Uterus (tissue), 4 donors: ENCODE data around the gene CRELD2. TPM values are rescaled to one million over a fixed set of nuclear protein-coding genes. Genes with fewer than 3 reads are reported as not detected.

Experiments
- DNase-seq, 2 donors: peaks; one replicate each; pipeline ENCODE4 v3.0.0-alpha.2; 2019 to 2020
- H3K27ac ChIP-seq, 2 donors: fragments of 200-600 bp; sonication (generic); 1 replicate in 1 of 2; 2 replicates in 1 of 2; pipeline ENCODE4 v1.5.1; 2016 to 2018
- H3K27me3 ChIP-seq, 2 donors: fragments of 200-600 bp; sonication (generic); one replicate each; pipeline ENCODE4 v1.5.1; 2018 to 2019; ENCODE audit warnings: control low read depth in 1 of 2
- H3K36me3 ChIP-seq, 2 donors: fragments of 200-600 bp; sonication (generic); one replicate each; pipeline ENCODE4 v1.5.1; 2019; ENCODE audit warnings: control low read depth in 1 of 2
- H3K4me1 ChIP-seq, 2 donors: fragments of 200-600 bp; sonication (generic); one replicate each; pipeline ENCODE4 v1.5.1; 2018 to 2019; ENCODE audit warnings: control low read depth in 1 of 2
- H3K4me3 ChIP-seq, 2 donors: fragments of 200-600 bp; sonication (generic); 1 replicate in 1 of 2; 2 replicates in 1 of 2; pipeline ENCODE4 v1.5.1; 2018 to 2019; ENCODE audit warnings: mild to moderate bottlenecking in 1 of 2
- H3K9me3 ChIP-seq, 2 donors: fragments of 200-600 bp; sonication (generic); one replicate each; pipeline ENCODE4 v1.5.1; 2019; ENCODE audit warnings: control low read depth in 1 of 2
- POLR2A ChIP-seq, 2 donors: fragments of 450-650 bp; IDR thresholded peaks; one replicate each; pipeline ENCODE4 v1.6.1; 2016; ENCODE audit warnings: antibody characterized with exemption in 2 of 2, mild to moderate bottlenecking in 1 of 2, moderate library complexity in 1 of 2
- intact Hi-C: fragments of 100-400 bp; cut with DNase I; formaldehyde crosslinking; loops from one replicate; pipeline ENCODE4 v1.15.1; 2023; ENCODE audit warnings: low total_unique reads
- total RNA-seq, 4 donors: library from RNA; depleted of rRNA in 3 of 4; stranded (reverse); fragments of >200 nt in 3 of 4; gene quantifications; one replicate each; pipeline versions ENCODE4 v1.1.0 to v1.2.4, GENCODE V29; 2014 to 2023
- TF ChIP-seq, protein P1 (sequence below), 4 experiments: fragments of 200-600 bp in 2 of 4; fragments of 450-650 bp in 2 of 4; sonication (generic) in 2 of 4; IDR thresholded peaks; one replicate each; pipeline ENCODE4 v1.5.1; 2016 to 2019; ENCODE audit warnings: antibody characterized with exemption in 4 of 4, mild to moderate bottlenecking in 2 of 4, moderate library complexity in 1 of 4
- donor health status: DM: yes; HTN: yes; CAD: no.

Gene CRELD2
- 10 to 100 TPM in 2 of 4 donors, 1 to 10 TPM in 2; 3.6 to 37.0 (median 14.6) TPM for total RNA-seq

DNA sequence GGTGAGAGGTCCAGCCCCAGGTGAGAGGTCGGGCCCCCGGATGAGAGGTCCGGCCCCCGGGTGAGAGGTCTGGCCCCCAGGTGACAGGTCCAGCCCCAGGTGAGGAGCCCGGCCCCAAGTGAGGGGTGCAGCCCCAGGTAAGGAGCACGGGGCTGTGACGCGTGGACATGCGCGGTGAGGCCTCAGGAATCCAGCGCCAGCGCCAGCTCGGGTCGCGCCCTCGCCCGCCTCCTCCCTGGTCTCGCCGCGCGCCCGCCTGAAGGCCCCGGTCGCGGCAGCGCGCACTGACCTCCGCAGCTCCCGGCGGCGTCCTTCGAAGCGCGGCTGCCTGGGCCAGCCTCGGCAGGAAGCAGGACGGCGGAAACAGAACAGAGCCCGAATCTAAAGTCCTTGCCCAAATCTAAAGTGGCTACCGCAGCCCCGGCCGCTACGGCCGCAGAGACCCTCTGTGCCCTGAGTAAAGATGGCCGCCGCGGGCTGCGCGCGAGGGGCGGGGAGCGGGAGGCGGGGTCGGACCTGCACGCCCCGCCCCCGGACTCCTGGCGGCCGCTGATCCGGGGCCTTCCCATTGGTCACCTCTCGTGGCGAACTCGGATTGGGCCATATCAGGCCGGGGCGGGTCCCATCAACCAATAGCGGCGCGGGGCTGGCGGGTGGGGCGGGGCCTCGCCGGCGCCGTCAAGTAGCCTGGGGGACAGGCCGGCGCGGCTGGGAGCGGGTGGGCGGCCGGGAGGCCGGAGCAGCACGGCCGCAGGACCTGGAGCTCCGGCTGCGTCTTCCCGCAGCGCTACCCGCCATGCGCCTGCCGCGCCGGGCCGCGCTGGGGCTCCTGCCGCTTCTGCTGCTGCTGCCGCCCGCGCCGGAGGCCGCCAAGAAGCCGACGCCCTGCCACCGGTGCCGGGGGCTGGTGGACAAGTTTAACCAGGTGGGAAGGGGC is at the start of gene CRELD2, which contains the start of gene ALG12:
Gene CRELD2, plus strand, starts transcription at position 661 of the 937 bp plus-strand sequence. Its CDS starts 136 bp downstream, at position 797.
Gene ALG12, minus strand, starts transcription at position 465 of the 937 bp plus-strand sequence. CDS start 4,673 bp downstream, outside the sequence.
- TF ChIP-seq, protein P1, sequence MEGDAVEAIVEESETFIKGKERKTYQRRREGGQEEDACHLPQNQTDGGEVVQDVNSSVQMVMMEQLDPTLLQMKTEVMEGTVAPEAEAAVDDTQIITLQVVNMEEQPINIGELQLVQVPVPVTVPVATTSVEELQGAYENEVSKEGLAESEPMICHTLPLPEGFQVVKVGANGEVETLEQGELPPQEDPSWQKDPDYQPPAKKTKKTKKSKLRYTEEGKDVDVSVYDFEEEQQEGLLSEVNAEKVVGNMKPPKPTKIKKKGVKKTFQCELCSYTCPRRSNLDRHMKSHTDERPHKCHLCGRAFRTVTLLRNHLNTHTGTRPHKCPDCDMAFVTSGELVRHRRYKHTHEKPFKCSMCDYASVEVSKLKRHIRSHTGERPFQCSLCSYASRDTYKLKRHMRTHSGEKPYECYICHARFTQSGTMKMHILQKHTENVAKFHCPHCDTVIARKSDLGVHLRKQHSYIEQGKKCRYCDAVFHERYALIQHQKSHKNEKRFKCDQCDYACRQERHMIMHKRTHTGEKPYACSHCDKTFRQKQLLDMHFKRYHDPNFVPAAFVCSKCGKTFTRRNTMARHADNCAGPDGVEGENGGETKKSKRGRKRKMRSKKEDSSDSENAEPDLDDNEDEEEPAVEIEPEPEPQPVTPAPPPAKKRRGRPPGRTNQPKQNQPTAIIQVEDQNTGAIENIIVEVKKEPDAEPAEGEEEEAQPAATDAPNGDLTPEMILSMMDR (IDR thresholded peaks at IDR 0.05) = peak in 2 of 4 experiments; percentile 11 to 25
- TF ChIP-seq POLR2A (IDR thresholded peaks at IDR 0.05) = peak; percentile 38 to 79
- intact Hi-C loops = no loop called here
- Histone ChIP-seq H3K9me3 (no peaks in the 10 kb centered on the region), H3K27ac (peak within 1 kb of the TSS; percentile 88 to 95), H3K4me3 (peak within 1 kb of the TSS; percentile 76 to 81), H3K27me3 (no peaks in the 10 kb centered on the region), H3K4me1 (peaks cover 0 to 15% of the 10 kb centered on the region in 2 donors), H3K36me3 (no peaks in the 10 kb centered on the region)
- DNase-seq = peak; percentile 97

GRCh38 chr22:49869086-49869830 is 49.2 kb upstream of the CRELD2 start:
- no peak overlapping the region for H3K27ac ChIP-seq
- no peaks in the 10 kb centered on the region for H3K36me3 ChIP-seq
- no peaks in the 10 kb centered on the region for H3K27me3 ChIP-seq
- intact Hi-C loops = no loop called here
- TF ChIP-seq, protein P1 (IDR thresholded peaks at IDR 0.05) = no peak
- no peak for DNase-seq
- H3K4me1 ChIP-seq = no peaks in the 10 kb centered on the region
- H3K4me3 ChIP-seq = no peak overlapping the region
- peaks cover 0 to 34% of the 10 kb centered on the region in 2 donors for H3K9me3 ChIP-seq

DNA sequence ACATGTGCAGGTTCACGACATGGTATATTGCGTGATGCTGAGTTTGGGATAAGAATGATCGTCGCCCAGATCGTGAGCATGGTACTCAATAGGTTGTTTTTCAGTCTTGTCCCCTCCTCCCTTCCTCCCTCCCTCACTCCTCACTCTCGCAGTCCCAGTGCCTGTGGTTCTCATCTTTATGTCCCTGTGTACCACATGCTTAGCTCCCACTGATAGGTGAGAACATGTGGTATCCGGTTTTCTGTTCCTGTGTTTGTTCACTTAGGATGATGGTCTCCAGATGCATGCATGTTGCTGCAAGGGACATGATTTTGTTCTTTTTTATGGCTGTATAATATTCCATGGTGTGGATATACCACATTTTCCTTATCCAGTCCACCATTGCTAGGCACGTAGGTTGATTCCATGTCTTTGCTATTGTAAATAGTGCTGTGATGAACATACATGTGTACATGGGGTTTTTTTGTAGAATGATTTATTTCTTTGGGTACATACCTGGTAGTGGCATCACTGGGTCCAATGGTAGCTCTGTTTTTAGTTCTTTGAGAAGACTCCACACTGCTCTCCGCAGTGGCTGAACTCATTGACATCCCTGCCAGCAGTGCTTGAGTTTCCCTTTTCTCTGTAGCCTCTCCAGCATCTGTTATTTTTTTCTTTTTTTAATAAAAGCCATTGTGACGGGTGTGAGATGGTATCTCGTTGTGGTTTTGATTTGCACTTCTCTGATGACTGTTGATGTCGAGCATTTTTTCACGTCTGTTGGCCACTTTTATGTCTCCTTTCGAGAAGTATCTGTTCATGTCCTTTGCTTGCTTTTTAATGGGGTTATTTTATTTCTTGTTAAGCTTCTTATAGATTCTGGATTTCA is 48.4 kb upstream of the CRELD2 start:
- Histone ChIP-seq H3K36me3 (no peaks in the 10 kb centered on the region), H3K4me3 (no peak overlapping the region), H3K4me1 (no peaks in the 10 kb centered on the region), H3K27ac (no peak overlapping the region), H3K27me3 (no peaks in the 10 kb centered on the region), H3K9me3 (peaks cover 0 to 35% of the 10 kb centered on the region in 2 donors)
- intact Hi-C loops = no loop called here
- DNase-seq = no peak
- TF ChIP-seq, protein P1 (IDR thresholded peaks at IDR 0.05) = no peak
- TF ChIP-seq POLR2A (IDR thresholded peaks at IDR 0.05) = no peak

GRCh38 chr22:49871482-49871881 is 47.0 kb upstream of the CRELD2 start:
- H3K27ac ChIP-seq = no peak overlapping the region
- DNase-seq = no peak
- H3K9me3 ChIP-seq = peaks cover 0 to 24% of the 10 kb centered on the region in 2 donors
- H3K36me3 ChIP-seq = no peaks in the 10 kb centered on the region
- H3K27me3 ChIP-seq = no peaks in the 10 kb centered on the region
- intact Hi-C loops = no loop called here
- H3K4me3 ChIP-seq = no peak overlapping the region
- TF ChIP-seq POLR2A (IDR thresholded peaks at IDR 0.05) = no peak
- TF ChIP-seq, protein P1 (IDR thresholded peaks at IDR 0.05) = no peak
- H3K4me1 ChIP-seq = no peaks in the 10 kb centered on the region
